SK-N-SH (cell line): ENCODE data around the gene ZMYND19.

Experiments used
- MXI1 ChIP-seq: IDR thresholded peaks from 2 replicates; pipeline ENCODE4 v1.6.1; 2012; ENCODE audit warnings: mild to moderate bottlenecking, low read depth, low read length, improper control_type of control experiment
- POLR2AphosphoS5 ChIP-seq: IDR thresholded peaks from 2 replicates; pipeline ENCODE4 v1.6.1; 2012; ENCODE audit warnings: low read depth, low read length

DNA sequence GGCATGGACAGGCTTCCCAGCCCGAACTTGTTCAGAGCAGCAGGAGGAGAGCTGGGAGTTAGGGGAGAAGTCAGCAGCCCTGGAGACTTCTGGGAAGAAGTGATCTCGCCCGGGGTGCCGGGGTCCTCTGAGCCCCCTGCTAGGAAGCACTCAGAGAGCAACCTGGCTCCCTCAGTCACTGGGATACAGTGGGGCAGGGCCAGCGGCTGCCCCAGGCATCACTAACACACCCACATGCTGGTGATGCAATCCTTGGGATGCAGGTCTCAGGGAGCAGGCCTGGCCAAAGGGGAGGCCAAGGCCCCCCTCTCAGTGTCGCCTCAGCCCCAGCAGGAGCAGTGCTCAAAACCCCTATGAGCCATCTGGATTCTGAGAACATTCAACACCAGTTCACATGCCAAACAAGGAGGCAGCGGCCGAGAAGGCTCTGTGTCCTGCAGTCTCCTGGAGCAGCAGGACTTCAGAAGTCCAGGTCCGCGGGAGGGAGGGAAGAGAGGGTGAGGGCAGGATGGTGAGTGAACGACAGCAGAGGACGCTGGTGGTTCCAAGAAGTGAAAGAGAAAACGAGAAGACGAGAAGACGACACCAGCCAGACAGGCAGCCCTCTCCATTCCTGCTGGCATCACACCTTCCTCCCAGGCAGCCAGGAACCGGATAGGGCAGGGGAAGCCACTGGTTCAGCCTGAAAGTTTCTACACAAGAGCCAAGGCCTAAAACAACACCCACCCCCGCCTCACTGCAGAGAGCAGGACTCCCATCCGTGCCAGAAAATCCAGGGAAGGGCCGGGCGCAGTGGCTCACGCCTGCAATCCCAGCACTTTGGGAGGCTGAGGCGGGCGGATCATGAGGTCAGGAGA is 42.4 kb downstream of the ZMYND19 start:
- TF ChIP-seq MXI1 (no peak), POLR2AphosphoS5 (no peak)
